ENCODE results near the gene TMCO4. TPM values are rescaled to one million over a fixed set of nuclear protein-coding genes. Genes with fewer than 3 reads are reported as not detected.

TMCO4 gene
- total RNA-seq, 6 experiments from 2014 or later: 6.4 to 13.5 (median 9.8) TPM

DNA sequence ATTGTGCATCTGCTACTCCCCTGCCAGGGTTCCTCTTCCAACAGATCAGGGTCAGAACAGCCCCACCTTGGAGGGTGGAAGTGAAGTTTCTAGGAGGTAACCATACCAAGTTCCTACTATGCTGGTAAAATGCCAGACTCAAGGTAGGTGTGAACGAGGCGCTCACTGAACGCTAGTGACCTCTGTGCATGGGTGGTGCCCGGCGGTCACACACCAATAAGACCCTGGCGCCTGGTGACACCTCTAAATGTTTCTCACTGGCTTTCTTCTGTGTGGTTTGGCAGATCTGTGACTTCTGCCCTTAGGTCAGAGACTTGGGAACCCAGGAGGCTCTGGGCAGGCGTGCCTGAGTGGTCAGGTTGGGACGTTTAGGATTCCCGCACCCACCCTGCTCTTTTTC lies 55.9 kb downstream of the TMCO4 start:
- WGBS (ENCODE audit: insufficient coverage, low coverage, low lambda C conversion rate, missing lambda C conversion rate): no CpG with 5 or more reads among the region's 9 CpGs
- peaks cover 0 to 4% (median 2%) of the 10 kb centered on the region in 4 donors for H3K36me3 ChIP-seq
- TF ChIP-seq, protein P1, sequence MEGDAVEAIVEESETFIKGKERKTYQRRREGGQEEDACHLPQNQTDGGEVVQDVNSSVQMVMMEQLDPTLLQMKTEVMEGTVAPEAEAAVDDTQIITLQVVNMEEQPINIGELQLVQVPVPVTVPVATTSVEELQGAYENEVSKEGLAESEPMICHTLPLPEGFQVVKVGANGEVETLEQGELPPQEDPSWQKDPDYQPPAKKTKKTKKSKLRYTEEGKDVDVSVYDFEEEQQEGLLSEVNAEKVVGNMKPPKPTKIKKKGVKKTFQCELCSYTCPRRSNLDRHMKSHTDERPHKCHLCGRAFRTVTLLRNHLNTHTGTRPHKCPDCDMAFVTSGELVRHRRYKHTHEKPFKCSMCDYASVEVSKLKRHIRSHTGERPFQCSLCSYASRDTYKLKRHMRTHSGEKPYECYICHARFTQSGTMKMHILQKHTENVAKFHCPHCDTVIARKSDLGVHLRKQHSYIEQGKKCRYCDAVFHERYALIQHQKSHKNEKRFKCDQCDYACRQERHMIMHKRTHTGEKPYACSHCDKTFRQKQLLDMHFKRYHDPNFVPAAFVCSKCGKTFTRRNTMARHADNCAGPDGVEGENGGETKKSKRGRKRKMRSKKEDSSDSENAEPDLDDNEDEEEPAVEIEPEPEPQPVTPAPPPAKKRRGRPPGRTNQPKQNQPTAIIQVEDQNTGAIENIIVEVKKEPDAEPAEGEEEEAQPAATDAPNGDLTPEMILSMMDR (IDR thresholded peaks at IDR 0.05): no peak
- TF ChIP-seq POLR2A (IDR thresholded peaks at IDR 0.05): no peak
- no peak overlapping the region for H3K4me3 ChIP-seq
- intact Hi-C loops (cut with DNase I): no loop called here
- H3K27ac ChIP-seq: no peak overlapping the region
- no peaks in the 10 kb centered on the region for H3K9me3 ChIP-seq
- ATAC-seq (no peak), DNase-seq (no peak)
- H3K4me1 ChIP-seq: no peaks in the 10 kb centered on the region
- H3K27me3 ChIP-seq: no peaks in the 10 kb centered on the region

DNA sequence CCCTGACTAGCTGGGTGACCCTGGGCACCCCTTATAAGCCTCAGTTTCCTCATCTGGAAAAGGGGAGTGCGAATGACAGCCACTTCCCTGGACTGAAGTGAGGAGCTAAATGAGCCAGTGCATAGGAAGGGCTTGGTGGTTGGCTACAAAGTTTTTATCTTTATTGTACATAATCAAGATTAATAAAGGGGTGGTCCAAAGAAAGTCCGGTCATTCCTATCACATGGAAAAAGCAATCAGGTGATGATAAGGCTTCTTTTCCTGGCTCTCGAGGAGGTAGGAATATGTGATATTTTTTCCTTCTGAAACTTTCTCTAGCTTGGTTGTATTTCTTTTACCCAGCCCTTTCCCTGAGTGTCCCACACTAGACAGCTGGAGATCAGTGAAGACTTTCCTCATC lies 56.5 kb downstream of the TMCO4 start:
- TF ChIP-seq, protein P1 (IDR thresholded peaks at IDR 0.05): no peak
- TF ChIP-seq POLR2A (IDR thresholded peaks at IDR 0.05): no peak
- DNase-seq (no peak), ATAC-seq (no peak)
- no peak overlapping the region for H3K4me3 ChIP-seq
- H3K4me1 ChIP-seq: peaks cover 0 to 4% (median 2%) of the 10 kb centered on the region in 4 donors
- no peaks in the 10 kb centered on the region for H3K9me3 ChIP-seq
- H3K27ac ChIP-seq: no peak overlapping the region
- H3K36me3 ChIP-seq: peaks cover 0 to 4% (median 2%) of the 10 kb centered on the region in 4 donors
- 62% methylated on average over 2 of the region's 3 CpGs for WGBS (ENCODE audit: insufficient coverage, low coverage, low lambda C conversion rate, missing lambda C conversion rate)
- intact Hi-C loops (cut with DNase I): no loop called here
- no peaks in the 10 kb centered on the region for H3K27me3 ChIP-seq

DNA sequence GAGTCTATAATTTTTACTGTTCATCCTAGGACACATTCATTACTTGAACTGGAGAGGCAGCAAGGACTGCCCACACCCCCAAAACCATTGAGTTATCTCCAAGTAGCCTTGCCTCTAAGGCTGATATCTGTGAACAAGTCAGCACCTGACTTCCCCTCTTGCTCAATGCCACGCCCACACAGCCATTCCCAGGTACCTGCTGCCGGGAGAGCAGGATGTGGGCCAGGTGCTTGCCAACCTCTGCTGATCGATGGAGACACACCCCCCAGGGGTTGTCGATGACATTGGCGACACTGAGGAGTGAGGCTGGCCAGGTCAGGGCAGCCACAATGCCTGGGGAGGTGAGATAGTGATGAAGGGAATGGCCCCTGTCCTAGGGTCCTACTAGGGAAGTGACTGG lies 60.1 kb downstream of the TMCO4 start:
- 60% methylated on average over 1 of the region's 5 CpGs for WGBS (ENCODE audit: insufficient coverage, low coverage, low lambda C conversion rate, missing lambda C conversion rate)
- Histone ChIP-seq H3K4me3 (no peak overlapping the region), H3K27me3 (no peaks in the 10 kb centered on the region), H3K36me3 (no peaks in the 10 kb centered on the region), H3K4me1 (peaks cover 0 to 20% (median 8%) of the 10 kb centered on the region in 4 donors), H3K9me3 (no peaks in the 10 kb centered on the region), H3K27ac (no peak overlapping the region)
- DNase-seq: peak in 1 of 3 donors; percentile 68
- ATAC-seq: peak in 1 of 4 donors; percentile 22
- intact Hi-C loops (cut with DNase I): no loop called here
- TF ChIP-seq POLR2A (IDR thresholded peaks at IDR 0.05): no peak
- TF ChIP-seq, protein P1 (IDR thresholded peaks at IDR 0.05): no peak

DNA sequence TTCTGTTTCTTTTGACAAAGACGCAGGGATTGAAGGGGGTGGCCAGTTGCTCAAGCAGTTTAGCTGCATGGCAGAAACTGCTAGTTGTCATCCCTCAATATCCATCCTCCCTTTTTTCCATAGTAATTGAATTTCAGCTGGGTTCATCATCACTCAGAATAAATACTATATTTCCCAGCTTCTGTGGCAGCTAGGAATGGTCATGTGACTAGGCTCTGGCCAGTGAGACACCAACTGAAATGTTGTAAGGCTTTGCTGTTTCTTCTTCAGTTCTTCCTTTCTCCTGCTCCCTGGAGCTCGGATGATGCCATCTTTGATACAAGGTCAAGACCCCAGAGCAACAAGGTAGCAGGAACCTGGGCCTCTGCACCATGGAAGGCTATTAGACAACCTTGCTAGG lies 61.0 kb downstream of the TMCO4 start:
- DNase-seq (no peak), ATAC-seq (no peak)
- peaks cover 0 to 20% (median 8%) of the 10 kb centered on the region in 4 donors for H3K4me1 ChIP-seq
- H3K27ac ChIP-seq: no peak overlapping the region
- TF ChIP-seq, protein P1 (IDR thresholded peaks at IDR 0.05): no peak
- no peak for TF ChIP-seq POLR2A (IDR thresholded peaks at IDR 0.05)
- no peaks in the 10 kb centered on the region for H3K36me3 ChIP-seq
- WGBS (ENCODE audit: insufficient coverage, low coverage, low lambda C conversion rate, missing lambda C conversion rate): 87% methylated on average over 2 of the region's 2 CpGs
- H3K4me3 ChIP-seq: no peak overlapping the region
- H3K9me3 ChIP-seq: no peaks in the 10 kb centered on the region
- intact Hi-C loops (cut with DNase I): no loop called here
- H3K27me3 ChIP-seq: no peaks in the 10 kb centered on the region

DNA sequence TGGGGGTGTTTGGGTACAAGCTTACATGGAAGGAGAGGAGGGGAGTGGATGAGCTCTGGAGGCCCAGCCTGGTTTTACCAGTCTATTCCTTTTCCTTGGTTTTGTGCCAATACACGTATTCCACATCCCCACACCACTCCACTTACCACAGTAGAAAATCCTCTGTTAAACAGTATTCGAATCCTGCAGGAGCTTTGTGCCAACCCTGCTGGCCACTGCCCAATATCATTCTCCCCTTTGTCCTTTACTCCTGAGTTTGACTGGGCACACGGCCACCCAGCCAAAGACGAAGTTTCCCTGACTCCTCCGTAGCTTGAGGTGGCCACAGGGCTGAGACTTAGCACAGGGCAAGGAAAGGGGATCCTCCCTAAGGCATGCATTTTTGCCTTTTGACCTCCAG lies 61.6 kb downstream of the TMCO4 start:
- TF ChIP-seq, protein P1 (IDR thresholded peaks at IDR 0.05): no peak
- TF ChIP-seq POLR2A (IDR thresholded peaks at IDR 0.05): no peak
- Histone ChIP-seq H3K4me1 (peaks cover 0 to 20% (median 8%) of the 10 kb centered on the region in 4 donors), H3K27me3 (no peaks in the 10 kb centered on the region), H3K9me3 (no peaks in the 10 kb centered on the region), H3K27ac (no peak overlapping the region), H3K36me3 (no peaks in the 10 kb centered on the region), H3K4me3 (no peak overlapping the region)
- peak; percentile 80 to 82 (median 80) for DNase-seq
- ATAC-seq: peak; percentile 66 to 85 (median 76)
- intact Hi-C loops (cut with DNase I): no loop called here
- WGBS (ENCODE audit: insufficient coverage, low coverage, low lambda C conversion rate, missing lambda C conversion rate): 35% methylated on average over 4 of the region's 5 CpGs

Measured in right lobe of liver (tissue), 6 donors.